HEK293T (cell line): ENCODE measurements around the gene MAN2A1.
A peak's percentile ranks its signal among the peaks of the same experiment; 100 is the strongest.

ENCODE experiments used
- BHLHE40 ChIP-seq: fragments of 450-650 bp; IDR thresholded peaks from 2 replicates; pipeline ENCODE4 v1.6.1; 2016; ENCODE audit warnings: mild to moderate bottlenecking, moderate library complexity, borderline replicate concordance
- ELF4 ChIP-seq: fragments of 450-650 bp; IDR thresholded peaks from 2 replicates; pipeline ENCODE4 v1.6.1; 2017; ENCODE audit warnings: antibody characterized with exemption
- FOXA1 ChIP-seq: fragments of 450-650 bp; IDR thresholded peaks from 2 replicates; pipeline ENCODE4 v1.6.1; 2016; ENCODE audit warnings: mild to moderate bottlenecking
- FOXK2 ChIP-seq: fragments of 450-650 bp; IDR thresholded peaks from 2 replicates; pipeline ENCODE4 v1.6.1; 2016; ENCODE audit warnings: mild to moderate bottlenecking
- HDGF ChIP-seq: fragments of 450-650 bp; IDR thresholded peaks from 2 replicates; pipeline ENCODE4 v1.6.1; 2017; ENCODE audit warnings: antibody characterized with exemption, borderline replicate concordance
- L3MBTL2 ChIP-seq: fragments of 450-650 bp; conservative IDR thresholded peaks from 2 replicates; pipeline ENCODE4 v1.6.1; 2016; ENCODE audit warnings: mild to moderate bottlenecking
- NFRKB ChIP-seq: fragments of 450-650 bp; IDR thresholded peaks from 2 replicates; pipeline ENCODE4 v1.6.1; 2016; ENCODE audit warnings: mild to moderate bottlenecking, moderate library complexity
- SUZ12 ChIP-seq: fragments of 450-650 bp; IDR thresholded peaks from 2 replicates; pipeline ENCODE4 v1.6.1; 2016; ENCODE audit warnings: mild to moderate bottlenecking
- TARDBP ChIP-seq: fragments of 450-650 bp; IDR thresholded peaks from 2 replicates; pipeline ENCODE4 v1.6.1; 2016
- ZNF384 ChIP-seq: fragments of 450-650 bp; IDR thresholded peaks from 2 replicates; pipeline ENCODE4 v1.6.1; 2016

GRCh38 chr5:109694451-109694891 lies 4.7 kb downstream of the MAN2A1 start:
- no peak for TF ChIP-seq SUZ12
- no peak for TF ChIP-seq FOXK2
- no peak for TF ChIP-seq BHLHE40
- peak; percentile 18; the same call in 1 of the 2 replicates for TF ChIP-seq ZNF384
- no peak for TF ChIP-seq HDGF
- no peak for TF ChIP-seq FOXA1
- TF ChIP-seq ELF4, result no peak
- no peak for TF ChIP-seq L3MBTL2
- TF ChIP-seq TARDBP, result no peak
- TF ChIP-seq NFRKB, result no peak
